GM19372 (cell line): Measurements from ENCODE around the gene FHL1.
"Not testable (repeated sequence)": the region's sequence is repeated elsewhere in the genome, so short reads cannot be mapped to it uniquely, and the experiment has no call there.

Experiments used
- ATAC-seq: cut with Tn5 transposase; IDR thresholded peaks from one replicate; pipeline ENCODE4 v1.9.1; 2021; ENCODE audit warnings: mild to moderate bottlenecking, low read depth, moderate library complexity; ENCODE audit not compliant: unreplicated experiment

Gene FHL1

GRCh38 chrX:136205882-136206380 is 58.6 kb downstream of the FHL1 start:
- no peak for ATAC-seq

GRCh38 chrX:136206916-136207315 is 59.6 kb downstream of the FHL1 start:
- no peak for ATAC-seq

- no peak for ATAC-seq
Observed at GRCh38 chrX:136207546-136207945, 60.2 kb downstream of the FHL1 start.

- ATAC-seq: no peak
Observed at GRCh38 chrX:136209016-136209738, 61.8 kb downstream of the FHL1 start.

- no peak for ATAC-seq
Observed at GRCh38 chrX:136209751-136210150, 62.4 kb downstream of the FHL1 start.

GRCh38 chrX:136210243-136210642 is 62.9 kb downstream of the FHL1 start:
- ATAC-seq: no peak

GRCh38 chrX:136210806-136211205 is 63.5 kb downstream of the FHL1 start:
- ATAC-seq: no peak

GRCh38 chrX:136211766-136212556 is 64.6 kb downstream of the FHL1 start:
- no peak for ATAC-seq

- no peak for ATAC-seq
Observed at GRCh38 chrX:136212557-136213111, 65.3 kb downstream of the FHL1 start.

- no peak for ATAC-seq
Observed at GRCh38 chrX:136214551-136214950, 67.2 kb downstream of the FHL1 start.

GRCh38 chrX:136215559-136215958 is 68.2 kb downstream of the FHL1 start:
- ATAC-seq: no peak

- no peak for ATAC-seq
Observed at GRCh38 chrX:136219893-136220292, 72.6 kb downstream of the FHL1 start.

- ATAC-seq: no peak
Observed at GRCh38 chrX:136220540-136220939, 73.2 kb downstream of the FHL1 start.

GRCh38 chrX:136220951-136221350 is 73.6 kb downstream of the FHL1 start:
- no peak for ATAC-seq

GRCh38 chrX:136221851-136222513 is 74.6 kb downstream of the FHL1 start:
- no peak for ATAC-seq

- no peak for ATAC-seq
Observed at GRCh38 chrX:136227074-136227473, 79.7 kb downstream of the FHL1 start.

- ATAC-seq: peak; percentile 67
Observed at GRCh38 chrX:136227948-136228838, 80.9 kb downstream of the FHL1 start.

- ATAC-seq: peak; percentile 59
Observed at GRCh38 chrX:136228839-136229207, 81.5 kb downstream of the FHL1 start.

- no peak for ATAC-seq
Observed at GRCh38 chrX:136237074-136237473, 89.7 kb downstream of the FHL1 start.

- not testable (repeated sequence) for ATAC-seq
Observed at GRCh38 chrX:136237849-136238248, 90.5 kb downstream of the FHL1 start.
